HEK293T (cell line): ENCODE measurements around the gene PPP1R14D.

Experiments used
- BHLHE40 ChIP-seq: fragments of 450-650 bp; IDR thresholded peaks from 2 replicates; pipeline ENCODE4 v1.6.1; 2016; ENCODE audit warnings: mild to moderate bottlenecking, moderate library complexity, borderline replicate concordance
- CTBP1 ChIP-seq: fragments of 450-650 bp; IDR thresholded peaks from 2 replicates; pipeline ENCODE4 v1.6.1; 2016; ENCODE audit warnings: borderline replicate concordance
- ELF4 ChIP-seq: fragments of 450-650 bp; IDR thresholded peaks from 2 replicates; pipeline ENCODE4 v1.6.1; 2017; ENCODE audit warnings: antibody characterized with exemption
- FOXA1 ChIP-seq: fragments of 450-650 bp; IDR thresholded peaks from 2 replicates; pipeline ENCODE4 v1.6.1; 2016; ENCODE audit warnings: mild to moderate bottlenecking
- FOXK2 ChIP-seq: fragments of 450-650 bp; IDR thresholded peaks from 2 replicates; pipeline ENCODE4 v1.6.1; 2016; ENCODE audit warnings: mild to moderate bottlenecking
- FOXM1 ChIP-seq: fragments of 450-650 bp; IDR thresholded peaks from 2 replicates; pipeline ENCODE4 v1.6.1; 2017; ENCODE audit warnings: mild to moderate bottlenecking, borderline replicate concordance
- HDGF ChIP-seq: fragments of 450-650 bp; IDR thresholded peaks from 2 replicates; pipeline ENCODE4 v1.6.1; 2017; ENCODE audit warnings: antibody characterized with exemption, borderline replicate concordance
- L3MBTL2 ChIP-seq: fragments of 450-650 bp; conservative IDR thresholded peaks from 2 replicates; pipeline ENCODE4 v1.6.1; 2016; ENCODE audit warnings: mild to moderate bottlenecking
- LEF1 ChIP-seq: fragments of 450-650 bp; IDR thresholded peaks from 2 replicates; pipeline ENCODE4 v1.6.1; 2017; ENCODE audit warnings: mild to moderate bottlenecking, borderline replicate concordance
- NFRKB ChIP-seq: fragments of 450-650 bp; IDR thresholded peaks from 2 replicates; pipeline ENCODE4 v1.6.1; 2016; ENCODE audit warnings: mild to moderate bottlenecking, moderate library complexity
- PKNOX1 ChIP-seq: fragments of 450-650 bp; IDR thresholded peaks from 2 replicates; pipeline ENCODE4 v1.6.1; 2016
- SP1 ChIP-seq: fragments of 450-650 bp; IDR thresholded peaks from 2 replicates; pipeline ENCODE4 v1.6.1; 2017
- SUZ12 ChIP-seq: fragments of 450-650 bp; IDR thresholded peaks from 2 replicates; pipeline ENCODE4 v1.6.1; 2016; ENCODE audit warnings: mild to moderate bottlenecking
- TARDBP ChIP-seq: fragments of 450-650 bp; IDR thresholded peaks from 2 replicates; pipeline ENCODE4 v1.6.1; 2016

GRCh38 chr15:40773902-40774301, 54.6 kb downstream of the PPP1R14D start:
- TF ChIP-seq LEF1 (no peak), FOXK2 (no peak), FOXA1 (no peak), BHLHE40 (no peak), HDGF (no peak), ELF4 (no peak), SP1 (no peak), SUZ12 (no peak), FOXM1 (no peak), L3MBTL2 (no peak), NFRKB (no peak), TARDBP (no peak), CTBP1 (no peak), PKNOX1 (no peak)
